ENCODE results near the gene TTLL5. TPM values are rescaled to one million over a fixed set of nuclear protein-coding genes. Genes with fewer than 3 reads are reported as not detected.
A peak's percentile ranks its signal among the peaks of the same experiment; 100 is the strongest.

TTLL5 gene
- total and polyA plus RNA-seq, 2 of the 13 experiments (the other 11 are each of a cell fraction or from before 2014, with no cell fraction given): 11.8 to 18.8 TPM

DNA sequence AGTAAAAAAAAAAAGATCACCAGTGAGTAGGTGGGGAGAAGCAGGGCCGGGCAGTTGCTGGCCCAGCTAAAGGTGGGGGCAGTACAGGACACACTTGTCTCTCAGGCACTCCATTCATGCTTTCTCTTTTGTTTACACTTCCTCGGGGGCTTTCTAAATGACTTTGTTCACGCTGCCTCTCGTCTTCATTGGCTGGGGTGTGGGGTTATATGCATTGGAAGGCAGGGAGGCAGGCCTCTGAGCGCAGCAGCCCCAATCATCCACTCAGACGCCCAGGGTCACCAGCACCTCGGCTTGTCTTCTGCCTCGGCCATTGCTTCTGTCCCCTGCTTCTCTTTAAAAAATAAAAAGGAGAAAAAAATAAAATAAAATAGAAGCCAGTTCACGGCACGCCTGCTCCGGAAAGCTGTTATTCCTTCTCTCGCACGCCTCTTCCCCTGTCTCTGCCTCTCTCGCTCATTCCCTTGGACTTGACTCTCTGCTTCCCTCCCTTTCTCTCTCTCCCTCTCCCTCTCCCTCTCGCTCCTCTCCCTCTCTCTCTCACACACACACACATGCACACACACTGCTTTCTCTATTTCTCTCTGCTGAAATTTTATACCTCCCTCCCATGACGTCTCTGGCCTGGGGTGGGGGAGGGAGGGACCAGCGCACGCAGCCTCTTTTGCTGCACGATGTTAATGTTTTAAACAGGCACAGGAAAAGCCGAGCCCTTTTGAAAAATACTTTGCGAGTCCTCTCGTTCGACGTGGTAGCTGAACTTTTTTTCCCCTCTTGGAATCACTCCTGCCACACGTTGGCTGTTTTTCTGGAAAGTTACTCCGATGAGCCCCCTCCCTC, 320.6 kb downstream of the TTLL5 start, which contains the start of gene TGFB3 (continued):
- TF ChIP-seq, protein P1, sequence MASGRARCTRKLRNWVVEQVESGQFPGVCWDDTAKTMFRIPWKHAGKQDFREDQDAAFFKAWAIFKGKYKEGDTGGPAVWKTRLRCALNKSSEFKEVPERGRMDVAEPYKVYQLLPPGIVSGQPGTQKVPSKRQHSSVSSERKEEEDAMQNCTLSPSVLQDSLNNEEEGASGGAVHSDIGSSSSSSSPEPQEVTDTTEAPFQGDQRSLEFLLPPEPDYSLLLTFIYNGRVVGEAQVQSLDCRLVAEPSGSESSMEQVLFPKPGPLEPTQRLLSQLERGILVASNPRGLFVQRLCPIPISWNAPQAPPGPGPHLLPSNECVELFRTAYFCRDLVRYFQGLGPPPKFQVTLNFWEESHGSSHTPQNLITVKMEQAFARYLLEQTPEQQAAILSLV (CRISPR knock-in tag; IDR thresholded peaks at IDR 0.05; ENCODE audit: borderline replicate concordance): no peak
- TF ChIP-seq BCL6 (CRISPR knock-in tag; IDR thresholded peaks at IDR 0.05) (no peak), PRPF4 (IDR thresholded peaks at IDR 0.05; ENCODE audit: low read depth, low read length, poor library complexity, severe bottlenecking) (no peak), ZNF253 (CRISPR knock-in tag; IDR thresholded peaks at IDR 0.05; ENCODE audit: borderline replicate concordance) (no peak), ZNF382 (CRISPR knock-in tag; IDR thresholded peaks at IDR 0.05; ENCODE audit: borderline replicate concordance) (no peak), SOX6 (IDR thresholded peaks at IDR 0.05) (no peak), SOX6 (CRISPR knock-in tag; IDR thresholded peaks at IDR 0.05) (no peak), JDP2 (CRISPR knock-in tag; IDR thresholded peaks at IDR 0.05; ENCODE audit: borderline replicate concordance) (no peak), MED8 (CRISPR knock-in tag; IDR thresholded peaks at IDR 0.05; ENCODE audit: insufficient replicate concordance) (no peak), ZFP37 (CRISPR knock-in tag; IDR thresholded peaks at IDR 0.05; ENCODE audit: borderline replicate concordance) (no peak), KAT7 (CRISPR knock-in tag; IDR thresholded peaks at IDR 0.05; ENCODE audit: borderline replicate concordance) (no peak), XRCC5 (optimal IDR thresholded peaks at IDR 0.05; ENCODE audit: low read length) (no peak), ZNF124 (CRISPR knock-in tag; IDR thresholded peaks at IDR 0.05) (no peak), POLR2AphosphoS2 (IDR thresholded peaks at IDR 0.05; ENCODE audit: low read depth, low read length) (no peak), ZFX (CRISPR knock-in tag; IDR thresholded peaks at IDR 0.05; ENCODE audit: low read depth) (0 out of 2 replicates have a peak, but pooled peaks have one; percentile 0), ZNF678 (CRISPR knock-in tag; IDR thresholded peaks at IDR 0.05) (no peak), ZNF34 (CRISPR knock-in tag; IDR thresholded peaks at IDR 0.05; ENCODE audit: borderline replicate concordance) (no peak), MIXL1 (CRISPR knock-in tag; IDR thresholded peaks at IDR 0.05) (no peak), ZNF562 (CRISPR knock-in tag; IDR thresholded peaks at IDR 0.05; ENCODE audit: borderline replicate concordance) (no peak), CC2D1A (CRISPR knock-in tag; IDR thresholded peaks at IDR 0.05) (no peak), ZZZ3 (CRISPR knock-in tag; IDR thresholded peaks at IDR 0.05; ENCODE audit: borderline replicate concordance) (no peak), NR1H2 (CRISPR knock-in tag; IDR thresholded peaks at IDR 0.05; ENCODE audit: borderline replicate concordance, low read depth) (no peak), RFX1 (IDR thresholded peaks at IDR 0.05) (no peak), MYNN (CRISPR knock-in tag; IDR thresholded peaks at IDR 0.05; ENCODE audit: low read depth) (no peak)
- TF ChIP-seq, protein P2, sequence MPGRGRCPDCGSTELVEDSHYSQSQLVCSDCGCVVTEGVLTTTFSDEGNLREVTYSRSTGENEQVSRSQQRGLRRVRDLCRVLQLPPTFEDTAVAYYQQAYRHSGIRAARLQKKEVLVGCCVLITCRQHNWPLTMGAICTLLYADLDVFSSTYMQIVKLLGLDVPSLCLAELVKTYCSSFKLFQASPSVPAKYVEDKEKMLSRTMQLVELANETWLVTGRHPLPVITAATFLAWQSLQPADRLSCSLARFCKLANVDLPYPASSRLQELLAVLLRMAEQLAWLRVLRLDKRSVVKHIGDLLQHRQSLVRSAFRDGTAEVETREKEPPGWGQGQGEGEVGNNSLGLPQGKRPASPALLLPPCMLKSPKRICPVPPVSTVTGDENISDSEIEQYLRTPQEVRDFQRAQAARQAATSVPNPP (CRISPR knock-in tag; IDR thresholded peaks at IDR 0.05): no peak
- TF ChIP-seq, protein P3, sequence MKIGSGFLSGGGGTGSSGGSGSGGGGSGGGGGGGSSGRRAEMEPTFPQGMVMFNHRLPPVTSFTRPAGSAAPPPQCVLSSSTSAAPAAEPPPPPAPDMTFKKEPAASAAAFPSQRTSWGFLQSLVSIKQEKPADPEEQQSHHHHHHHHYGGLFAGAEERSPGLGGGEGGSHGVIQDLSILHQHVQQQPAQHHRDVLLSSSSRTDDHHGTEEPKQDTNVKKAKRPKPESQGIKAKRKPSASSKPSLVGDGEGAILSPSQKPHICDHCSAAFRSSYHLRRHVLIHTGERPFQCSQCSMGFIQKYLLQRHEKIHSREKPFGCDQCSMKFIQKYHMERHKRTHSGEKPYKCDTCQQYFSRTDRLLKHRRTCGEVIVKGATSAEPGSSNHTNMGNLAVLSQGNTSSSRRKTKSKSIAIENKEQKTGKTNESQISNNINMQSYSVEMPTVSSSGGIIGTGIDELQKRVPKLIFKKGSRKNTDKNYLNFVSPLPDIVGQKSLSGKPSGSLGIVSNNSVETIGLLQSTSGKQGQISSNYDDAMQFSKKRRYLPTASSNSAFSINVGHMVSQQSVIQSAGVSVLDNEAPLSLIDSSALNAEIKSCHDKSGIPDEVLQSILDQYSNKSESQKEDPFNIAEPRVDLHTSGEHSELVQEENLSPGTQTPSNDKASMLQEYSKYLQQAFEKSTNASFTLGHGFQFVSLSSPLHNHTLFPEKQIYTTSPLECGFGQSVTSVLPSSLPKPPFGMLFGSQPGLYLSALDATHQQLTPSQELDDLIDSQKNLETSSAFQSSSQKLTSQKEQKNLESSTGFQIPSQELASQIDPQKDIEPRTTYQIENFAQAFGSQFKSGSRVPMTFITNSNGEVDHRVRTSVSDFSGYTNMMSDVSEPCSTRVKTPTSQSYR (CRISPR knock-in tag; IDR thresholded peaks at IDR 0.05; ENCODE audit: borderline replicate concordance): peak; percentile 51; the same call in 1 of the 2 replicates
